GM19025 (cell line): ENCODE data around the gene SCAANT1.

Experiments
- ATAC-seq: cut with Tn5 transposase; IDR thresholded peaks from one replicate; pipeline ENCODE4 v1.9.1; 2021; ENCODE audit warnings: mild to moderate bottlenecking, low read depth, moderate library complexity; ENCODE audit not compliant: unreplicated experiment

Gene SCAANT1

DNA sequence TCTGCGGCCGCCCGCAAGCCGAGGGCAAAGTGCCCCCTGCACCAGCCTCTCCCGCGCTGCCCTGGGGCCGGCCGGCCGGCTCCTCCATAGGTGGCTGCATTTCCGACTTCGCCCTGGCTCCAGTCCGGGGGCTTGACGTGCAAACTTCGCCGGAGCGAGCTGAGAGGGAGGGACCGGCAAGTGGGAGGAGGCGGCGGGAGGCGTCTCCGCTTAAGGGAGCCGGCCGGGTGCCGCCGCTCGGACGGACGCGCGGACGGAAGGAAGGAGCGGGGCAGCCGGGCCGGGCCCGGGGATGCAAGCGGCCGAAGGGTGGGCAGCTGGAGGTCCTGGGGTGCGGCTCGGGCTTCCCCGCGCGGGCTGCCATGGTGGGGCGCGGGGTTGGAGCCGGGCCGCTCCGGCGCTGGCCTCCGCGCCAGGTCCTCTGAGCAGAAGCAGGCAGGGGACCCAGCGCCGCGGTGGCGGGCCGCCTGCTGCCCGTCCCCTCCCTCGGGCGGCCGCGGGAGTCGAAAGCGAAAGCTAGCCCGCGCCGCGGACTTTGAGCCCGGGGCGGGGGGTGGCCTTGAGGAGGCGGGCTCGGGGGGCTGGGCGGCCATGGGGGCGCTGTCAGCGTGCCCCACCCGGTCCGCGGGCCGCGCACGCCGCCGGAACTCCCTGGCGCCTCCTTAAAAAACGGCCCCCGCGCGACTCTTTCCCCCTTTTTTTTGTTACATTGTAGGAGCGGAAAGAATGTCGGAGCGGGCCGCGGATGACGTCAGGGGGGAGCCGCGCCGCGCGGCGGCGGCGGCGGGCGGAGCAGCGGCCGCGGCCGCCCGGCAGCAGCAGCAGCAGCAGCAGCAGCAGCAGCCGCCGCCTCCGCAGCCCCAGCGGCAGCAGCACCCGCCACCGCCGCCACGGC is at the start of gene SCAANT1:
SCAANT1 (minus strand) TSS at position 511 of the 895 bp plus-strand sequence.
- peak; percentile 79 for ATAC-seq

DNA sequence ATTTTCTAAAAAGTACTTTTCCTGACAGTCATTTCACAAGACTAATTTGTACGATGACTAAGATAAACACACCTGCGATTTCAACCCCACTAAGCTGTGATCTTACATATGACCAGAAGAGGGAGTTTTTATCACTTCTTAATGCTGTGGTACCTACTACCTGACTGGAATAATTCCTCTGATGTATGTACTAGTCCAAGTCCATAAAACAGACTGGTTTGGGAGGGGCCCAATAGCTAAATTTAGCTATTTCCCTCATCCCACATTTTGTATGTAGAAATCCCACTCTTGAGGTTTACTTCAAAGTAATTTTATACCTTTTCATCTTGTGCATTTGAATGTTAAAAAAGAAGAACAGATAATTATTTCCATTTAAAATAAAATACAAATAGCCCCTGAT is 49.7 kb upstream of the SCAANT1 start:
- peak; percentile 57 for ATAC-seq

DNA sequence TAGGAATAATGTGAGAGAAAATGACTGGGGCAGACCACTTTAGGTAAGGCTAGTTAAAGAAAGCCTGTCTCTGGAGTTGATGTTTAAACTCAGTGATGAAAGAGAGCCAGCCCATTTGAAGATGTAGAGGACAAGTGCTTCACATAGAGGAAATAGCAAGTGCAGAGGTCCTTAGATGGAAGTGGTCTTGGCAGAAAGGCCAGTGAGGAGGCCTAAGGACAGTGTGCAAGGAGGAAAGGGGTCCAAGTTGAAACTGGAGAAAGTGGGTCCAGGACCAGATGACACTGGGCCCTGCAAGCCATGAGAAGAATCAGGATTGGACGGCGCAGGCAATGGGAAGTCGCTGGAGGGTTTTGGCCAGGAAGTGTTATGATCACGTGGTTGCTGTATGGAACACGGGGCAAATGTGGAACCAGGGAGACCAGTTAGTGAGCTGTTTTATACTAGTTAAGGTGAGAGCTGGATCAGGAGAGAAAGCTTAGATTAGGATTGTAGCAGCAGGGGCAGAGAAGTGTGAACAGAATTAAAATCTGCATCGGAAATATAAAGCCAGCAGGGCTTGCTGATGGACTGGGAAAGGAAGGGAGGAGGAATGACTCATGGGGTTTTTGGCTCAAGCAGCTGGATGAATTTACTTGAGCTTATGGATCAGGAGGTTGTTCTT is 48.0 kb upstream of the SCAANT1 start:
- ATAC-seq: no peak

DNA sequence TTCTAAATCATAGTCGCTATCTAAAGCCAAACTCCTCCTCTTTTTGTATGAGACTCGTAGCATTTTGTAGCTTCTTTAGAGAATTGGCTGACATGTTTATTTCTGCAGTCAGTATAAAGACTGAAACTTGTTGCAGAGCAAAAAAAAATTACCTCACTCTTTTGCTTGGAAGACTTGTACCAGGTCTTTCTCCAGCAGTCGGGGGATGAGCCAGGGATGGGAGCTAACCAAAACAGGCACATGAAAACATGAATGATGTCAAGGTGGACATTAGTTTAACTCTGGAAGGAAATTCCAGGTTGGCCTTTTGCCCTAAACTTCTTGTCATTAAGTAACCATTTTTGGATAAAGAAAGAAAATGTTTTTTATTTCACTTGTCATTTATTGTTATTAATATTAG is 47.0 kb upstream of the SCAANT1 start:
- ATAC-seq: no peak

DNA sequence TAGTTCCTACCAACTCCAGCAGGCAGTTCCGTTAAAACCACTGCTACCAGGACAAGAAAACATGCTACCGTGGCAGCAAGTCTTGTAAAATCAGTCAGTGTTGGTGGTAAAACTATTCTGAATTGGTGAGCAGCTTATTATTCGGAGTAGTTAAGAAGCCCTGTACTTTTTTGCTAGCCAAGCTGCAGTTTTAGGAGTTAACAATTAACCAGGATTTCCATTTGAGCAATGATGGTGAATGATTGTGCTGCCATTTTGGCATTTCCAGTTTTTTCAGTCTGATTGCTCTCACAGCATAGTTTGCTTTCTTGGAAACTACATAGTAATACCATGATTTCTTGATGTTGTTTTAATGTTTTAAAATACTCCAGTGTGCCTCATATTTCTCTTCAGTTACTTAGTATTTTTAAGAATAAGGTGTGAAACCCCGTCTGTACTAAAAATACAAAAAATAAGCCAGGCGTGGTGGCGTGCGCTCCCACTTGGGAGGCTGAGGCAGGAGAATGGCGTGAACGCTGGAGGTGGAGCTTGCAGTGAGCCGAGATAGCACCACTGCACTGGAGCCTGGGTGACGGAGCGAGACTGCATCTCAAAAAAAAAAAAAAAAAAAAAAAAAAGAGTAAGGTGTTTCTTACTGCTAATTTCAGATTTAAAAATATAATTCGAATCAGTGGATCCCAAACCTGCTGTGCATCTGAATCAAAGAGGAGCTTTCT is 43.8 kb upstream of the SCAANT1 start:
- ATAC-seq: no peak

DNA sequence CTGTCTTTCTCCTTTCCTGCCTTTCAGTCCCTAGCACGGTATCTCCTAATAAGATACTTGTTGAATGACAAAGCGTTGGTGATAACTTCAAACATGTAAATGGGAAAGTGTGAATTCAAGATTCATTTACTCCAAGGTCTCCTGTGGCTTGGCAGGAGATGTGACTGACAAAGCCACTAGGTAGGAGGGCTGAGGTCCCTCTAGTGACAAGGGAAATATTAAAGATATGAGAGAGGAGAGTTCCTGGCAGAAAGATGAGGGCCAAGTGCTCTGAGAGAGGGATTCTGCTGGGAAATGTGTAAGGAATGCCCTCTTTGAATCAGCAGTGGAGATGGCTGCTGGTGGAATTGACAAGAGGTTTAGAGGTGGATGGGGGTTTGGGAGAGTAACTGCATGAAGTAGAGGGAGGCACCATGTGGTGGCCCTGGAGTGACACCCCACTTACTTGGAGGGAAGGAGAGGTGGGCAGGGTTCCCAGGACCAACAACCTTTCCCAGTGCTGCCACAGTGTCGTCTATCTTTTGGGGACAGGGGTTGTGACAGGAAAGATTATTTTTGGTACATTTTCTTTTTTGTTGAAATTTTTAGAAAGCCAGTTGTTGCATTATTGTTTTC is 43.0 kb upstream of the SCAANT1 start:
- no peak for ATAC-seq

DNA sequence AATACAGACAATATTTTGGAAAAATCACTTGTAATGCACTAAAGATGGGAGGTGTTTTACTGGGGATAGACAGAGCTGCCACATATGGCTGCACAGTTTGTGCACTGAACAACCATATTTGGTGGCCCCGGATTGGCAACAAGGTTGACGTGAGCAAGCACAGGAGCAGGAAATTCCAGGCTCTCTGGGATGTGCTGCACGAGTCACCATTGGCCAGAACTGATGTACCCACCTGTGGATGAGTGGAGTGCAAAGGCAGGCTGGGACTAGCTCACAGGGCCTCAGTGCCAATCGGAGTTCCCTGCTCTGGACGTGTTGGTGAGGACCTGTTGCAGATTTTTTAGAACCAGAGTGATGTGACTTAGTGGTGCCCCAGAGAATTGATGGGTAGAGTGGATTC is 42.0 kb upstream of the SCAANT1 start:
- ATAC-seq: no peak

DNA sequence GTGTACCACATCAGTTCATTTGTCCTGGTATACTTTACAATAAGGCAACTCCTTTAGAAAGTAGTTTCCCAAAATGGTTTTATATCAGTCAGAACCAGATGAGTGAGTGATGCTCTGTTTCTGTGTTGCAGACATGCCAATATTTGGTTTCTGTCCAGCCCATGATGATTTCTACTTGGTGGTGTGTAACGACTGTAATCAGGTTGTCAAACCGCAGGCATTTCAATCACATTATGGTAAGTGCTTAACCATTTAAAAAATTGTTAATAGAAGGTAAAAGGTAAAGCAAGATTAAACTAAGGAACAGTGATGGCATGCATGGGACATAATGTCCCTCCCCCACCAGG is 40.0 kb upstream of the SCAANT1 start:
- no peak for ATAC-seq

DNA sequence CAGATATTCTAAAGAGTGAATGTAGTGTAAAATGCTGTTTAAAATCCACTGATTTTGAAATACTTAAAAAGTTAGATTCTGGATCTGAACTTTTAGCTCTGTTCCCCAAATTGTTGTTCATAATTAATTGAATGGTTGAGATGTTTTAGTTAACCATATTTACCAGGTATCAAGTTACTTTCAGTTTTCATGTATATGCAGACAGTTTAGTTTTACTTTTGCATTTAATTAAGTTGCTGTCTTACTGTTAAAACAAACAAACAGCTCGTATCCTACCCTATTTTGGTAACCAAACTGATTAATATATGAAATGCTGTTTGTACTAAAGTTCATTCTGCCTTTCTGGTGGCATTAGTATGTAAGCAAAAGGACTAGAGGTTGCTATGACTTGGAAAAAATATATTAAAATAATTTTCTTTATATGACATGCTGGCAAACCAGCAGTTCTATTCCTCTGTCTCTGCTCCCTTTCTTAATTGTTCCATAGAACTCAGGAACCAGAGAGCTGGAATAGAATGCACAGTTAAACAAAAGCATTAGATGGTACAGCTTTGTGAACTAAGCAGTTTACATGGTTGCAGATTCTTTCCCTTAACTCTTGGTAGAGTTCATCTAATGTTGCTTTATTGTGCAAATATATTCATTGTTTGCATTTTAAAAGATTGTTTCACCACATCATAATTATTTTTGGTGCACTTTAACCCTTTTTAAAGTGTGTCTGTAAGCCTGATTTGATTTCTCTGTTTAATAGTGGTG is 39.5 kb upstream of the SCAANT1 start:
- ATAC-seq: peak; percentile 40

DNA sequence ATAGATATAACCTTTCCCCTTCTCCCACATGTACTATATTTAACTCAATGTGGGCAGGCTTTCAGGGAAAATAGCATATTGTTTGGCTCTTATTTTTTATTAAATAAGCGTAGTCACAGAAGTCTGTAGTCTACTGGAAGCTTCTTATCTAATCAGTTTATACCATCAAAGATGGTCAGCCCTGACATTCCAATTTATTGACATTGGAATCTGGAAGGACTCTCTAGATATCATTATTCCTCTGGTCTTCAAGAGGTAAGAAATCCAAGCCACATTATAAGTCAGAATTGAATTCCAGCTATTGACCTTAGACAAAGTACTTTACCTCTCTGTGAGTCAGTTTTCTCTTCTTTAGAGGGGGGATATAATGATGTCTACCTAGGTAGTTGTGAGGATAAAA is 38.5 kb upstream of the SCAANT1 start:
- ATAC-seq: no peak

DNA sequence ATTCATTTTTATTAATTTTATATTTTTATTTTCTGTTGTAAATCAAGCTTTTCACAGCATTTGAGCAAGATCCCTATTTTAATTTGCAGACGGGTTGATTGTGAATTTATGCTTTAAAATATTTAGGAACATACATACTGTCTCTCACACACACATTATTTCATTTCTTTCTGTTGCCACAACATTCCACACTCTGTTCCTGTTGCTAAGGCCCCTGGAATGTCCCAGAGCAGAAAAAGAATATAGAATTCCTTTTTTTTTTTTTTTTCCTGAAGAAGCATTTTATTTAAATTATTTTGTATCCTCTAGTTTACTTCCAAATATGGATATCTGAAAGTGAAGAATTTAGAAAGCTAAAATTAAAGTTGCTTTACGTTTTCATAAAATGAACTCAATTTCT is 36.8 kb upstream of the SCAANT1 start:
- ATAC-seq: no peak

DNA sequence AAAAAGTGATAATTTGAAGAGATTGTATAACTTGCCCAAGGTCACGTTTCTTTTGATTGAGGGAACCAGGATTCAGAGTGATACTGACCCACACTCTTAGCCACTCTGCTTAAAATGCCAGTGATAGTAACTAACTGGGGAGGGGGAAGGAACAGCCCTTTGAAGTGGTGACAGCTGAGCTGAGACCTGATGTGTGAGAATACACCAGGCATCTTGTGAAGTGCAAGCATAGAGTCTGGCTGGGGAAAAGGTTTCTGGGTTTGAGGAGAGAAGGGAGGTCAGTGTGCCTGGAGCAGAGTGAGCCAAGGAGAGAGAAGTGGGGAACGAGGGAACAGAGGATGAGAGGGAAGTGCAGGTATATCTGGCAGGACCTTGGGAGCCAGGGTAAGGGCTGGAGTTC is 35.4 kb upstream of the SCAANT1 start:
- ATAC-seq: no peak

DNA sequence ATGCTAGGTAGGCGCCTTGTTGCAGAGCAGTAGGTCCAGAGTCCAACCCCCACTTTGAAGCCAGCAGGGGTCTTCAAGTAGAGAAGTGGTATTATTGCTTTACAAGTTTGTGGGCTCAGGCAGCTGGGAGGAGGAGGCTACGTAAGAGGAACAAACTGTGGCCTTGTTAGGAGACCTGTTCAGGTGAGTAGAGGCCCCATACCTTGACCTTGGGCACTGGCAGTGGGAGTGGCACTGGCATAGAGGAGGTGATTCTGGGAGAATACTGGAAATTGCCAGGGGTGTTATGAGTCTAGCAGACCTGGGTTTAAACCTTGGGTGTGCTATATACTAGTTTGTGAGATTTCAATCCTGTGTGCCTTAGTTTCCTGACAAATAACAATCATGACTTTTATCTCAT is 34.6 kb upstream of the SCAANT1 start:
- no peak for ATAC-seq

DNA sequence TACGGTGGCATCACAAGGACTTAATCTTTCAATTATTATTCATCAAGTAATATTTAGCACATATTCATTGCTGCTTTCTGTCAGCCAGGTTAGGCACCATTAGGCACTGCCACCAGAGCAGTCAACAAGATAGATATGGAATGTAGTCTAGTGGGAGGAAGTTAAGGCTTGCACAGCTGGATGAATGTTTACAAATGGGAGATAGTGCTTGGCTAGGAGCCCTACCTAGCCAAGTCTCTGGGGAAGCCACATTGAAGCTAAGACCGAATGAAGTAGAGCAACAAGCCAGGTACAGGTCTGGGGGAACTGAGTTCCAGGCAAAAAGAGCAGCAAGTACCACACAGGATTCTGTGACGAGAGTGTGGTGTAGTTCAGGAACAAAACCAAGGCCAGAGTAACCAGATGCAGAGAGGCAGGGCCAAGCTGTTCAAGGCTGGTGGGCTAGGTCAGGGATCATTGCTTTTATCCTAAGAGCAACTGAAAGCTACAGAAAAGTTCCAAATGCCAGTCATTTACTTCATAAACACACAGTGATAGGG is 33.4 kb upstream of the SCAANT1 start:
- no peak for ATAC-seq

DNA sequence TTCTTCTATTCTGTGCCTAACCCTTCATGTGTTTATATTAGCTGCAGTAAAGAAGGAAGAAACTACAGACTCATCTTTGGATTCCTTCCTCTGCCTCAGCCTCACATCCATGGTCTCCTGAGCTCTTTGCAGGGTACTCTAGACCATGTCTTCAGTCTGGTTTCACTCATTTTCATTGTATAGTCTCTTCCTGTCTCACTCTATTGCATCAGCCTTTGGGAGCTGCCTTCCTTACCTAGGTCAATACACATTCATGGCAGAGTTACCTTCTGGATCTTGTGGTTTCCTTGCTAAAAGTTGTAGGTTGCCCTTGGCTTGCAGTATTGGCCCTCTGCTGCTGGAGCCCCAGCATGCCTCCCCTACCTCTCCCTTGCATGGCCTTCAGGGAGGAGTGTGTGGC is 31.5 kb upstream of the SCAANT1 start:
- ATAC-seq: no peak

DNA sequence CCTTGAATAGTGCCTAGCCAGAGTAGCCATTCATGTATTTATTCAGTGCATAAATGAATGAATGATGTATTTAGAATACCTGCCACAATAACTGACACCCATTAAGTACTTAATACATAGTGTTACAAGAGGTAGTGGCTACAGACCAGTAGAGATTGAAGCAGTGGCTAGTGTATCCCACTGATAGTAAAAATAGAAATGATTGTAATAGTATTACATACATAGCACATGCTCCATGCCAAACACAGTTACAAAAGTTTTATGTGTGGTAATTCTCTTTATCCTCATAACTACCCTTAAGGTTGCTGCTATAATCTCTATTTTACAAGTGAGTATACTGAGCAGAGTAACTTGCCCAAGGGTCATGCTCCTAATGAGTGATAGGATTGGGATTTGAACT is 30.3 kb upstream of the SCAANT1 start:
- ATAC-seq: no peak

DNA sequence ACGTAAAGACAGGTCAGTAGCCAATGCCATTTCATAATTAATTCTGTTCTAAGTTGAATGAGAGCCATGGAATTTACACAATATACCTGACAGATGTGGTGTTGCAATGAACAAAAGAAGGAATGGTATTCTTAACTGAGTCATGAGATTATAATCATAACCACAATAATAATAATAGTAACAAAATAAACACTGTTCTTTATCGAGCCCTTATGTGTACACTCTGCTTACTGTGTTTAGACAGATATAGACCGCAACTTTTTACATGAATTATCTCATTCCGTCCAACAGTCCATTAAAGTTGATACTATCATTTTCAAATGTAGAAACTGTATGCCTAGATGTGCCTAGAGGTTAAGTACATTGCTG is 28.2 kb upstream of the SCAANT1 start:
- no peak for ATAC-seq

DNA sequence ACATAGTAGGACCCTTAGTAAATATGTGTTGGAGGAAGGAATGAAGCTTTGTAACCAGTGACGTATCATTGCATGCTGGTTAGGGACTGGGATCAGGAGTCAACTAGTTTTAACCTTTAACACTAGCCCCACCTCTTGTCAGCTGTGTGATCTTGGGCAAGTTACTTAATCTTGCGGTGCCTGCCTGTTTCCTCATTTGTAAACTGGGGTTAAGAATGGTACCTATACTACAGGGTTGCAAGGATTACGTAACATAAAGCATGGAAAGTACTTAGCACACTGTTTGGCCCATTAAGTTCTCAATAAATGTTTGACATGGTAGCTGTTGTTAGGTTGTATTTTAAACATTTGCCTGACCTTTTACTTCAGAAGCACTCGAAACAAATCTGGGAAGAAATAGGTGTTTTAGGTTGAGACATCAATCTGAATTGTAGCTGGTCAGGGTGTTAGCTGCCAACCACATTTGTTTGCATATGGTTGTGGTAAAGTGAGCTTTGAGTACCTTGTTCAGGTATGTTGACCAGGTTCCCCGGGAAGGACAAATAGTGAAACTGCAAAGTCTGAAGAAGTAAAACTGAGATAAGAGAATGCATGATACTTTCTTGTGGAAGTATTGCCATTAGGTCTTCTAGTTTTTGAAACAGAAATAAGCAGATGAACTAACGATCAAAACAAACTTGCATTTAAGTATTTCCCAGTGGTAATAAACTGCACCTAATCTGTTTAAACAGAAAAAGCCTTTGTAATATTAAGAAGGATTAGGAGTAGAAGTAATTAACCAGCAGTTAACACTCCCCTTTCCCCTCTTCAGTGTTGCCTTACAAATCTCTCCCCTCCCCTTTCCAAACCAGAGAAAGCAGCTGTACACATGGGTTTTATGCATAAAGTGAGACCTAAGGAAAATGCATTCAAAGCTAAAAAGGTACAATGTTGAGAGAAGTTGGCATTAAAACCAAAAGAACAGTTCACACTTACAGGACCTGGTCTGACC is 25.8 kb upstream of the SCAANT1 start:
- ATAC-seq: peak; percentile 62

DNA sequence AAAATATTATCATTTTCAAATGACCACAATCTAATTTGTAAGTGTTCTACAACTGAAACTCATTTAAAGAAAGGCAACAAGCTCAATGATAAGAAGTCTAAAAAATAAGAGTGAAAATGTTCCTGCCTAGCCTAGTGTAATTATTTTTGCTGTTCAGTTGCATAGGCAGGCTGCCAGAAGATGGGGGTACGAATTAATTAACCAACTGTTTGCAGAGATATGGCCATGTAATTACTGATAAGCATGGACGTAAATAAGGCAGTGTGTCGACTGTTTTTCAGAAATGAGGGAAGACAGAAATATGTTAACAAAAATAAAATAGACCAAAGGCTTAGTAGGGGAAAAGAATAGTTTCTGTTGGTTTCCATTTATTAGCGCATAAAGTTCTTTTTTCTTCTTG is 24.7 kb upstream of the SCAANT1 start:
- no peak for ATAC-seq
